GOT3 (cell line): ENCODE results near the gene SPEM2.
"Not testable (repeated sequence)": the region's sequence is repeated elsewhere in the genome, so short reads cannot be mapped to it uniquely, and the experiment has no call there.

Experiments used
- DNase-seq: peaks from one replicate; lab custom pipeline; 2025; ENCODE audit warnings: mixed read lengths; lab: John Stamatoyannopoulos, UW

SPEM2 gene

DNA sequence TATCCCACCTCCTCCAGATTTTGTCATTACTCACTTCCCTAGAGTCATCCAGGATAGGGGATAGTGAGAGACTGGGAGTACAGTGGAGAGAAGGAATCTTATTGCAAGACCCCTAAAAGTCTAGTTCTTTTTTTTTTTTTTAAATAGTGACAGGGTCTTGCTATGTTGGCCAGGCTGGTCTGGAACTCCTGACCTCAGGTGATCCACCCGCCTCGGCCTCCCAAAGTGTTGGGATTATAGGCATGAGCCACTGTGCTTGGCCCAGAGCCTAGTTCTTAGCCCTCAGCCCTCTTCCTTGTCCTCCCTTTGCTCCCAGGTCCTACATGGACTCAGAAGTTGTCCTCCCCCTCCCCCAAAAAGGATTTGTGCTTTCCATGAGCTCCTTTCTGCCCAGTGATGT is 16.7 kb downstream of the SPEM2 start:
- DNase-seq: no peak

GRCh38 chr17:7443499-7444485 is 18.4 kb downstream of the SPEM2 start:
- no peak for DNase-seq

DNA sequence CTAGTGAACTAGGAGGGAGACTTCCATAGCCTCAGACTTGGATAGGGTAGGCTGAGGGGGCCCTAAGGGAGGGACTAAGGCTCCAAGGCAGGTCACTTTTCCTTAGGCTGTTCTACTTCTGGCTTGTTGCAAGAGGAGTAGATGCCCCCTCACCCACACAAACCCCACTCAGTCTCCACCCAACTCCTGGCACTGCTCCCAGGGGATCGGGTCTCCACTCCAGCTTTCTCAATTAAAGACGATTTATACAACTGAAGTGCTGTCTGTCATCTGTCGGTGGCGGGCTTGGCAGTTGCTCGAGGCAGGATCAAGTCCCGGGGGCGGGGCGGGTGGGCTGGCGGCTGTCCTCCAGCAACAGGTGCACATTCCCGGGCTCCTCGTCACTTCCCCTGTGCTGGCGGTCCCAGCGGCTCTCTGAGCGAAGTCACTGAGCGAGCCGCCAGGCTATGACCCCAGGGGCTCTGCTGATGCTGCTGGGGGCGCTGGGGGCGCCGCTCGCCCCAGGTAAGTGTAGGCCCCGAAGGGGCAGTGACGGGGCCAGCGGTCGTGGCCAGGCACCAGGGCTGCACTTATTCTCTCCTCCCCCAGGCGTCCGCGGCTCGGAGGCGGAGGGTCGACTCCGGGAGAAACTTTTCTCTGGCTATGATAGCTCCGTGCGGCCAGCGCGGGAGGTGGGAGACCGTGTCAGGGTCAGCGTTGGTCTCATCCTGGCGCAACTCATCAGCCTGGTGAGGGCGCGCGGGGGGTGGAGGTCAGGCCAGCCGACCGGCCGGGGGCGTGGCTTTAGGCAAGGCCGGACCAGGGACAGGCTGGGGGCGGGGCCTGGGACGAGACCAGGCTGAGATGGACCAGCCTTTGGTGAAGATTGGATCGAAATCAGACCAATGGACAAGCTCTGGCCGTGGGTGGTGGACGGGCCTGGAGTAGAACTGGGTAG is 19.5 kb downstream of the SPEM2 start, which contains the start of gene CHRNB1:
TSS of gene CHRNB1 (plus strand) at position 380 of the 937 bp plus-strand sequence. CDS start at position 447, 67 bp downstream.
- no peak for DNase-seq

- no peak for DNase-seq
Measured at GRCh38 chr17:7445619-7445968, 20.2 kb downstream of the SPEM2 start.

DNA sequence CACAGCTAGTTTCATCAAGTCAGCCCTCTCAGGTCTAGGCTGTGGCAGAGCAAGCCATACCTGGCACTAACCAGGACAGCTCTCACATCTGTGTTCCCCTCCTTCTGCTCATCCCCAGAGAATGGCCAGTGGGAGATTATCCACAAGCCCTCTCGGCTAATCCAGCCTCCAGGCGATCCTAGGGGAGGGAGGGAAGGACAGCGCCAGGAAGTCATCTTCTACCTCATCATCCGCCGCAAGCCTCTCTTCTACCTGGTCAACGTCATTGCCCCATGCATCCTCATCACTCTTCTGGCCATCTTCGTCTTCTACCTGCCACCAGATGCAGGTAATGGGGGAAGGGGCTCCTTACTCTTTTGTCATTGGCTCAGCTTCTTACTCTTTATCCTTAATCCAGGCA is 23.0 kb downstream of the SPEM2 start:
- no peak for DNase-seq

GRCh38 chr17:7459961-7460545 is 34.6 kb downstream of the SPEM2 start:
- DNase-seq: no peak

DNA sequence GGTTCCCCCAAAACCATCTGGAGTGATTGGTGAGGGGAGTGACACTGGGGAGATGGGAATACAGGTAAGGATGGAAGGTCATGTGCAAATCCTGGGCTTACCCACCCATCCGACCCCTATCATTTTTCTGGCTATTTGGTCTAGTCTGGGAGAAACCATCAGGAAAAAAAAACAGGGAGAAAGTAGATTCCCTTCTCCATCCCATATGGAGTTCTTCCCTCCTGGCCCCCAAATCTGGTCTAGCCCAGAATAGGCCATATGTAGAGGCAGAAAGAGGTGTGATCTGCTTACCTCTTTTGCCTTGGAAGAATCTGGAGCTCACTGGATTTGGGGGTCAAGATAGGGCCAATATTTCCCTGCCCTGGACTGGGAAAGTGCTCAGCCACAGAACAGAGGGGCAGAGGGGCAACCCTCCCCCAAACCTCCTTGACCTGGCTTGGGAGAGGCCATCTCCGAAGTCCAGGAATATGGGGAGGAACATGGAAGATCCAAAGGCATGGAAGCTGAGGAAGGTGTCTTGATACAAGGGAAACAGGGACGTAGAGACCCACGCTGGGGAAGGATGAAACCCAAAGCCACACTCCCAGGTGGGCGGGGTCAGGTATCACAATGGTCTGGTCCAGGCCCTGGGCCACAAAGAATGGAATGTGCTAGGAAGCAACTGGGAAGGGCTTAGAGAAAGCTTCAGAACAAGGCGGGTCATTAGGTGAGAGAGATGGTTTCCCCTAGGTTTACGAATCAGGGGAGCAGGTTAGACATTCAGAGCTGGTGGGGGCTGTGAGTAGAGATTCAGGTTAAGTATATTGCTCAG is 35.6 kb downstream of the SPEM2 start:
- no peak for DNase-seq

GRCh38 chr17:7462474-7463371 is 37.3 kb downstream of the SPEM2 start:
- DNase-seq: no peak

- DNase-seq: no peak
Measured at GRCh38 chr17:7463372-7463846, 38.0 kb downstream of the SPEM2 start.

DNA sequence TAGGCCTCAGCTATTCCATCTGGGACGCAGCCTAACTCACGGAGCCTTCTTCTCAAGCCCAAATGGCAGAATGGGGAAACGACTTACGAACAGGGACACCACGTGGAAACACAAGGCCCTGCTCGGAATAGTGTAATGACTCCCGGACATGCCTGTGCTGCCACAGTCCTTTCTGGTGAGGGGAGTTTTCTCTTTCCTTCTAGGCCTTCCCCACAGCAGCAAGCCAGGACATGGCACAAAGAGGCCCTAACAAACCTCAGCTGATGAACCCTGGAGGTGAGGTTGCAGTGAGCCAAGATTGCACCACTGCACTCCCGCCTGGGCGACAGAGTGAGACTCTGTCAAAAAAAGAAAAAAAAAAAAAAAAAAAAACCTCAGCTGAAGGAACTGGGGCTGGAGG is 38.7 kb downstream of the SPEM2 start:
- no peak for DNase-seq

GRCh38 chr17:7465597-7466275 is 40.3 kb downstream of the SPEM2 start:
- DNase-seq: no peak

DNA sequence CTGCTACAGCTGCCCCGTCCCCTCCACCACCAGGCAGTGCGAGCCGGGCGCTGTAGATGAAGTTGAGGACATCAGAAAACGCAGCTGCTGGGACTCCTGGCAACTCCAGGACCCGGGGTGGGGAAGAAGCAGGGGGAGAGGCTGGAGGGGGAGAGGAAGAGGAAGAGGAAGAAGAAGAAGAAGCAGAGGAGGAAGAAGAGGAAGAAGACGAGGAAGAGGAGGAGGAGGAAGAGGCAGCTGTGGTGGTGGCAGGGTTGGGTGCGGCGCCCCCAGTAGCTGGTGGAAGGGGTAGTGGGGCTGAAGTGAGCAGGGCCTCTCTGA is 40.9 kb downstream of the SPEM2 start:
- no peak for DNase-seq

GRCh38 chr17:7466639-7467341 is 41.4 kb downstream of the SPEM2 start:
- DNase-seq: no peak

- DNase-seq: no peak
Measured at GRCh38 chr17:7467498-7467897, 42.1 kb downstream of the SPEM2 start.

GRCh38 chr17:7468290-7468689 is 42.9 kb downstream of the SPEM2 start:
- DNase-seq: no peak

DNA sequence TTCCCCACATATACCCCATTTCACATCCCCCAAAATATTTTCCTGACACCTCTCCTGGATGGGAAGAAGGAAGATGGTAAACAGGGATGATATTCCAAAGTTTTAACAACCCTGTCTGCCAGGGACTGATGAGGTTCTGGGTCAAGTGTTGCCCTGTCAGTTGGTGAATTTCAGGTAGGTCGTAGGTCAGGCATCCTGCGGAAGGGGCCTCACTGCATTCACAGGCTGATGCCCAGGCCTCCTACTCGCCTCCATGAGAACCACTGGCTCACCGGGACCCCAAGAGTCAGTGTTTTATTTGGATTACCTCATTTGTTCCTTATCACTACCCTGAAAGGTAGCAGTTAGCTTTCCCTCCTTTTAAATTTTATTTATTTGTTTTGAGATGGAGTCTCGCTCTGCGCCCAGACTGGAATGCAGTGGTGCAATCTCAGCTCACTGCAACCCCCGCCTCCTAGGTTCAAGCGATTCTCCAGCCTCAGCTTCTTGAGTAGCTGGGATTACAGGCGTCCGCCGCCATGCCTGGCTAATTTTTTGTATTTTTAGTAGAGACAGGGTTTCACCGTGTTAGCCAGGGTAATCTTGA is 43.5 kb downstream of the SPEM2 start:
- no peak for DNase-seq

DNA sequence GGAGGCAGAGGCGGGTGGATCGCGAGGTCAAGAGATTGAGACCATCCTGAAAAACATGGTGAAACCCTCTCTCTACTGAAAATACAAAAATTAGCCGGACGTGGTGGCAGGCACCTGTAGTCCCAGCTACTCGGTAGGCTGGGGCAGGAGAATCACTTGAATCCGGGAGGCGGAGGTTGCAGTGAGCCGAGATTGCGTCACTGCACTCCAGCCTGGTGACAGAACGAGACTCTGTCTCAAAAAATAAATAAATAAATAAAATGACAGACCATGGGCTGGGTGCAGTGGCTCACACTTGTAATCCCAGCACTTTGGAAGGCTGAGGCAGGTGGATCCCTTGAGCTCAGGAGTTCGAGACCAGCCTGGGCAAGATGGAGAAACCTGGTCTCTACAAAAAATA is 44.4 kb downstream of the SPEM2 start:
- not testable (repeated sequence) for DNase-seq

DNA sequence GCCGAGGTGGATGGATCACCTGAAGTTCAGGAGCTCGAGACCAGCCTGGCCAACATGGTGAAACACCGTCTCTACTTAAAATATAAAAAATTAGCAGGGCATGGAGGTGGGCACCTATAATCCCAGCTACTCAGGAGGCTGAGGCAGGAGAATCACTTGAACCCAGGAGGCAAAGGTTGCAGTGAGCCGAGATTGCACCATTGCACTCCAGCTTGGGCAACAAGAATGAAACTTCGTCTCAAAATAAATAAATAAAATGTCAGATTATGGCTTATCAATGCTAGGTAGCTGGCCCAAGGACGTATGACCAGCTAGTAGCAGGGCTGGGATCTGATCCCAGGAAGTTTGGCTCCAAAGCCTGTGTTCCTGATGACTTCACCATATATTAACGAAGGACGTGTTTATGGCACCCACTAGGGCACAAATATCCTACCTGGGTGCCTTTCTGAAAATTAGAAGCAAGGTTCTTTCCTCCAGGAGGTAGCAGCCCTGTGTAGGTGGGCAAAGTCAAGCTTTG is 45.1 kb downstream of the SPEM2 start:
- not testable (repeated sequence) for DNase-seq
